ENCODE measurements around the gene ABCB10. TPM values are rescaled to one million over a fixed set of nuclear protein-coding genes. Genes with fewer than 3 reads are reported as not detected.
"Not testable (repeated sequence)": the region's sequence is repeated elsewhere in the genome, so short reads cannot be mapped to it uniquely, and the experiment has no call there.

The ABCB10 gene
- total RNA-seq = 11.3 TPM

GRCh38 chr1:229558460-229559335 is at the start of gene ABCB10:
ABCB10 (minus strand) TSS chr1:229558707; CDS start chr1:229558652, 55 bp downstream.
- peak; percentile 95 for ATAC-seq

- ATAC-seq = no peak
Measured at GRCh38 chr1:229607370-229607769, 48.9 kb upstream of the ABCB10 start.

GRCh38 chr1:229603371-229604005 is 45.0 kb upstream of the ABCB10 start:
- ATAC-seq = no peak

GRCh38 chr1:229600229-229600628 is 41.7 kb upstream of the ABCB10 start:
- ATAC-seq = no peak

- ATAC-seq = peak; percentile 41
Measured at GRCh38 chr1:229599218-229599954, 40.9 kb upstream of the ABCB10 start.

- ATAC-seq = no peak
Measured at GRCh38 chr1:229597877-229598276, 39.4 kb upstream of the ABCB10 start.

- ATAC-seq = no peak
Measured at GRCh38 chr1:229596925-229597699, 38.6 kb upstream of the ABCB10 start.

GRCh38 chr1:229595876-229596275 is 37.4 kb upstream of the ABCB10 start:
- ATAC-seq = not testable (repeated sequence)

- no peak for ATAC-seq
Measured at GRCh38 chr1:229594227-229595008, 35.9 kb upstream of the ABCB10 start.

- ATAC-seq = no peak
Measured at GRCh38 chr1:229593800-229594199, 35.3 kb upstream of the ABCB10 start.

GRCh38 chr1:229590119-229590518 is 31.6 kb upstream of the ABCB10 start:
- peak; percentile 66 for ATAC-seq

GRCh38 chr1:229585338-229585737 is 26.8 kb upstream of the ABCB10 start:
- no peak for ATAC-seq

- ATAC-seq = no peak
Measured at GRCh38 chr1:229582715-229583114, 24.2 kb upstream of the ABCB10 start.

GRCh38 chr1:229582011-229582694 is 23.6 kb upstream of the ABCB10 start:
- ATAC-seq = peak; percentile 77

GRCh38 chr1:229581485-229581884 is 23.0 kb upstream of the ABCB10 start:
- no peak for ATAC-seq

- ATAC-seq = peak; percentile 42
Measured at GRCh38 chr1:229579059-229579673, 20.7 kb upstream of the ABCB10 start.

GRCh38 chr1:229578168-229579058 is 19.9 kb upstream of the ABCB10 start:
- no peak for ATAC-seq

GRCh38 chr1:229574679-229575442 is 16.4 kb upstream of the ABCB10 start:
- no peak for ATAC-seq

- no peak for ATAC-seq
Measured at GRCh38 chr1:229572286-229572685, 13.8 kb upstream of the ABCB10 start.
